A549 (cell line): ENCODE data around the gene STMN3.

Source experiments
- CBX2 ChIP-seq: fragments of 200-600 bp; sonication (generic); IDR thresholded peaks from 2 replicates; pipeline ENCODE4 v1.6.1; 2016; ENCODE audit warnings: low read depth, mild to moderate bottlenecking, borderline replicate concordance
- EP300 ChIP-seq, 2 experiments: fragments of >200 bp; sonication (Bioruptor Twin); formaldehyde crosslinking; IDR thresholded peaks; 2 replicates in 1 of 2; 3 replicates in 1 of 2; pipeline ENCODE4 v1.6.1; 2016 to 2017
- ESRRA ChIP-seq: fragments of 150-350 bp; IDR thresholded peaks from 2 replicates; pipeline ENCODE4 v1.6.1; 2014; ENCODE audit warnings: mild to moderate bottlenecking, low read length, borderline replicate concordance
- JUNB ChIP-seq: fragments of >200 bp; sonication (Bioruptor Twin); formaldehyde crosslinking; IDR thresholded peaks from 2 replicates; pipeline ENCODE4 v1.6.1; 2016
- MAZ ChIP-seq: fragments of 150-350 bp; IDR thresholded peaks from 2 replicates; pipeline ENCODE4 v1.6.1; 2014; ENCODE audit warnings: antibody characterized with exemption, low read depth, low read length, borderline replicate concordance
- MYC ChIP-seq: IDR thresholded peaks from 2 replicates; pipeline ENCODE4 v1.6.1; 2012; ENCODE audit warnings: mild to moderate bottlenecking, inconsistent platforms, low read length, improper control_type of control experiment, borderline replicate concordance
- POLR2A ChIP-seq: IDR thresholded peaks from 2 replicates; pipeline ENCODE4 v1.6.1; 2012; ENCODE audit warnings: mild to moderate bottlenecking, low read length
- RAD21 ChIP-seq, 2 experiments: fragments of >200 bp in 1 of 2; sonication (Bioruptor Twin) in 1 of 2; formaldehyde crosslinking in 1 of 2; IDR thresholded peaks in 1 of 2; conservative IDR thresholded peaks in 1 of 2; 2 replicates in 1 of 2; 3 replicates in 1 of 2; pipeline ENCODE4 v1.6.1; 2012 to 2018; ENCODE audit warnings: inconsistent platforms in 1 of 2
- RNF2 ChIP-seq: fragments of 200-600 bp; sonication (generic); IDR thresholded peaks from 2 replicates; pipeline ENCODE4 v1.6.1; 2016; ENCODE audit warnings: low read depth, mild to moderate bottlenecking, antibody characterized with exemption, moderate library complexity, borderline replicate concordance
- ZNF302 ChIP-seq: fragments of 250-450 bp; sonication (Bioruptor Pico); IDR thresholded peaks from 2 replicates; pipeline ENCODE4 v1.9.0; 2021; ENCODE audit warnings: inconsistent platforms, mild to moderate bottlenecking, moderate library complexity
- TF ChIP-seq, protein P1 (sequence below): fragments of 200-600 bp; sonication (generic); IDR thresholded peaks from 2 replicates; pipeline ENCODE4 v1.6.1; 2016; ENCODE audit warnings: antibody characterized with exemption, mild to moderate bottlenecking, moderate library complexity
- TF ChIP-seq, protein P2 (sequence below): fragments of 450-650 bp; IDR thresholded peaks from 2 replicates; pipeline ENCODE4 v1.6.1; 2014; ENCODE audit warnings: antibody characterized with exemption
- TF ChIP-seq, protein P3 (sequence below): fragments of >200 bp; sonication (Bioruptor Twin); formaldehyde crosslinking; IDR thresholded peaks from 3 replicates; pipeline ENCODE4 v1.5.1; 2016
- TF ChIP-seq, protein P4 (sequence below): IDR thresholded peaks from 2 replicates; pipeline ENCODE4 v1.6.1; 2012

- TF ChIP-seq ZNF302 (CRISPR knock-in tag), result no peak
- no peak for TF ChIP-seq CBX2
- no peak for TF ChIP-seq RNF2
- no peak for TF ChIP-seq MAZ
- TF ChIP-seq POLR2A, result no peak
- TF ChIP-seq, protein P1, sequence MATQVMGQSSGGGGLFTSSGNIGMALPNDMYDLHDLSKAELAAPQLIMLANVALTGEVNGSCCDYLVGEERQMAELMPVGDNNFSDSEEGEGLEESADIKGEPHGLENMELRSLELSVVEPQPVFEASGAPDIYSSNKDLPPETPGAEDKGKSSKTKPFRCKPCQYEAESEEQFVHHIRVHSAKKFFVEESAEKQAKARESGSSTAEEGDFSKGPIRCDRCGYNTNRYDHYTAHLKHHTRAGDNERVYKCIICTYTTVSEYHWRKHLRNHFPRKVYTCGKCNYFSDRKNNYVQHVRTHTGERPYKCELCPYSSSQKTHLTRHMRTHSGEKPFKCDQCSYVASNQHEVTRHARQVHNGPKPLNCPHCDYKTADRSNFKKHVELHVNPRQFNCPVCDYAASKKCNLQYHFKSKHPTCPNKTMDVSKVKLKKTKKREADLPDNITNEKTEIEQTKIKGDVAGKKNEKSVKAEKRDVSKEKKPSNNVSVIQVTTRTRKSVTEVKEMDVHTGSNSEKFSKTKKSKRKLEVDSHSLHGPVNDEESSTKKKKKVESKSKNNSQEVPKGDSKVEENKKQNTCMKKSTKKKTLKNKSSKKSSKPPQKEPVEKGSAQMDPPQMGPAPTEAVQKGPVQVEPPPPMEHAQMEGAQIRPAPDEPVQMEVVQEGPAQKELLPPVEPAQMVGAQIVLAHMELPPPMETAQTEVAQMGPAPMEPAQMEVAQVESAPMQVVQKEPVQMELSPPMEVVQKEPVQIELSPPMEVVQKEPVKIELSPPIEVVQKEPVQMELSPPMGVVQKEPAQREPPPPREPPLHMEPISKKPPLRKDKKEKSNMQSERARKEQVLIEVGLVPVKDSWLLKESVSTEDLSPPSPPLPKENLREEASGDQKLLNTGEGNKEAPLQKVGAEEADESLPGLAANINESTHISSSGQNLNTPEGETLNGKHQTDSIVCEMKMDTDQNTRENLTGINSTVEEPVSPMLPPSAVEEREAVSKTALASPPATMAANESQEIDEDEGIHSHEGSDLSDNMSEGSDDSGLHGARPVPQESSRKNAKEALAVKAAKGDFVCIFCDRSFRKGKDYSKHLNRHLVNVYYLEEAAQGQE, result no peak
- TF ChIP-seq RAD21 (conservative IDR thresholded peaks at IDR 0.05 in 1 of 2, IDR thresholded peaks at IDR 0.05 in 1 of 2), result no peak
- TF ChIP-seq, protein P2, sequence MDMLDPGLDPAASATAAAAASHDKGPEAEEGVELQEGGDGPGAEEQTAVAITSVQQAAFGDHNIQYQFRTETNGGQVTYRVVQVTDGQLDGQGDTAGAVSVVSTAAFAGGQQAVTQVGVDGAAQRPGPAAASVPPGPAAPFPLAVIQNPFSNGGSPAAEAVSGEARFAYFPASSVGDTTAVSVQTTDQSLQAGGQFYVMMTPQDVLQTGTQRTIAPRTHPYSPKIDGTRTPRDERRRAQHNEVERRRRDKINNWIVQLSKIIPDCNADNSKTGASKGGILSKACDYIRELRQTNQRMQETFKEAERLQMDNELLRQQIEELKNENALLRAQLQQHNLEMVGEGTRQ, result no peak
- TF ChIP-seq, protein P3, sequence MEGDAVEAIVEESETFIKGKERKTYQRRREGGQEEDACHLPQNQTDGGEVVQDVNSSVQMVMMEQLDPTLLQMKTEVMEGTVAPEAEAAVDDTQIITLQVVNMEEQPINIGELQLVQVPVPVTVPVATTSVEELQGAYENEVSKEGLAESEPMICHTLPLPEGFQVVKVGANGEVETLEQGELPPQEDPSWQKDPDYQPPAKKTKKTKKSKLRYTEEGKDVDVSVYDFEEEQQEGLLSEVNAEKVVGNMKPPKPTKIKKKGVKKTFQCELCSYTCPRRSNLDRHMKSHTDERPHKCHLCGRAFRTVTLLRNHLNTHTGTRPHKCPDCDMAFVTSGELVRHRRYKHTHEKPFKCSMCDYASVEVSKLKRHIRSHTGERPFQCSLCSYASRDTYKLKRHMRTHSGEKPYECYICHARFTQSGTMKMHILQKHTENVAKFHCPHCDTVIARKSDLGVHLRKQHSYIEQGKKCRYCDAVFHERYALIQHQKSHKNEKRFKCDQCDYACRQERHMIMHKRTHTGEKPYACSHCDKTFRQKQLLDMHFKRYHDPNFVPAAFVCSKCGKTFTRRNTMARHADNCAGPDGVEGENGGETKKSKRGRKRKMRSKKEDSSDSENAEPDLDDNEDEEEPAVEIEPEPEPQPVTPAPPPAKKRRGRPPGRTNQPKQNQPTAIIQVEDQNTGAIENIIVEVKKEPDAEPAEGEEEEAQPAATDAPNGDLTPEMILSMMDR, result no peak
- TF ChIP-seq EP300 (IDR thresholded peaks at IDR 0.05), result no peak
- TF ChIP-seq, protein P4, sequence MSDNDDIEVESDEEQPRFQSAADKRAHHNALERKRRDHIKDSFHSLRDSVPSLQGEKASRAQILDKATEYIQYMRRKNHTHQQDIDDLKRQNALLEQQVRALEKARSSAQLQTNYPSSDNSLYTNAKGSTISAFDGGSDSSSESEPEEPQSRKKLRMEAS, result no peak
- no peak for TF ChIP-seq JUNB
- no peak for TF ChIP-seq ESRRA
- no peak for TF ChIP-seq MYC
These were observed 34.1 kb downstream of the STMN3 start for GRCh38 chr20:63619086-63619485.
